GM10266 (cell line): ENCODE results near the gene UTS2R.

Experiments
- DNase-seq: peaks from one replicate; pipeline ENCODE4 v3.0.0; 2012; ENCODE audit errors: extremely low spot score
- TF ChIP-seq, protein P1 (sequence below): IDR thresholded peaks from 2 replicates; pipeline ENCODE4 v1.5.1; 2012; ENCODE audit warnings: mild to moderate bottlenecking, low read depth; ENCODE audit not compliant: control insufficient read depth, insufficient read depth; ENCODE audit errors: missing control alignments

The UTS2R gene

DNA sequence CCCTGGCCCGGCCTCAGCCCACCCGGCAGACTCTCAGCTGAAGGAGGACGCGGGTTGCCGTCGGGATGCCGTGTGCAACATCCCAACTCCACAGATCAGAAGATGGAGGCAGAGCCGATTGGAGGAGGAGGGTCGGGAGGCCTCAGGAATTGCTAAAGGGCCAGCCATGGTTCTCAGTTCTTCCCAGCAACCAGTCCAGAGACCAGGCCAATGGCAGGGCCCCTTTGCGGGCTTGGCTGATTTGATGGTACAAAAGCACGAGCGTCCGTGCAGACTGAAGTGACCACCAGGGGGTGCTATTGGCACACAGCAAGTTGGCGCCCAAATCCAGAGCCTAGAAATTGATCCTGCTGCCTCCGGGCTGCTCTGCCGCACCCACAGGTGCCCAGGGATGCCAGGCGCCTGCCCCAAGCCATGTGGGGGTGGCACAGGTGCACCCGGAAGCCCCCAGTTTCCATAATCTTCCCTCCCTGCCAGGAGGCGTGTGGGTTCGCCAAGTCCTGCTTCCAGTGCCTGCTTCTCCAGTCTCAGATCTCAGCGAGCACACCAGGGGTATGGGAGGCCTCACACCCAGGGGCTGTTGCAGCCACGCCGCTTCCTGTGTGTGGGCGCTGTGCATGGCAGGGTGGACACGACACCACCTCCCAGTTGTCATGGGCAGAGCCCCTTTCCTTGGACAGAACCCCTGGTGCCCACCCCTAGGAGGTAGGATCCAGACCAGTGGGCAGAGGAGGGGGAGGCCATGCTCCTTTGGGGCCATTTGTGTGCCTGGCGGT lies 19.7 kb upstream of the UTS2R start:
- peak; percentile 89 for DNase-seq
- TF ChIP-seq, protein P1, sequence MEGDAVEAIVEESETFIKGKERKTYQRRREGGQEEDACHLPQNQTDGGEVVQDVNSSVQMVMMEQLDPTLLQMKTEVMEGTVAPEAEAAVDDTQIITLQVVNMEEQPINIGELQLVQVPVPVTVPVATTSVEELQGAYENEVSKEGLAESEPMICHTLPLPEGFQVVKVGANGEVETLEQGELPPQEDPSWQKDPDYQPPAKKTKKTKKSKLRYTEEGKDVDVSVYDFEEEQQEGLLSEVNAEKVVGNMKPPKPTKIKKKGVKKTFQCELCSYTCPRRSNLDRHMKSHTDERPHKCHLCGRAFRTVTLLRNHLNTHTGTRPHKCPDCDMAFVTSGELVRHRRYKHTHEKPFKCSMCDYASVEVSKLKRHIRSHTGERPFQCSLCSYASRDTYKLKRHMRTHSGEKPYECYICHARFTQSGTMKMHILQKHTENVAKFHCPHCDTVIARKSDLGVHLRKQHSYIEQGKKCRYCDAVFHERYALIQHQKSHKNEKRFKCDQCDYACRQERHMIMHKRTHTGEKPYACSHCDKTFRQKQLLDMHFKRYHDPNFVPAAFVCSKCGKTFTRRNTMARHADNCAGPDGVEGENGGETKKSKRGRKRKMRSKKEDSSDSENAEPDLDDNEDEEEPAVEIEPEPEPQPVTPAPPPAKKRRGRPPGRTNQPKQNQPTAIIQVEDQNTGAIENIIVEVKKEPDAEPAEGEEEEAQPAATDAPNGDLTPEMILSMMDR: peak; percentile 92

DNA sequence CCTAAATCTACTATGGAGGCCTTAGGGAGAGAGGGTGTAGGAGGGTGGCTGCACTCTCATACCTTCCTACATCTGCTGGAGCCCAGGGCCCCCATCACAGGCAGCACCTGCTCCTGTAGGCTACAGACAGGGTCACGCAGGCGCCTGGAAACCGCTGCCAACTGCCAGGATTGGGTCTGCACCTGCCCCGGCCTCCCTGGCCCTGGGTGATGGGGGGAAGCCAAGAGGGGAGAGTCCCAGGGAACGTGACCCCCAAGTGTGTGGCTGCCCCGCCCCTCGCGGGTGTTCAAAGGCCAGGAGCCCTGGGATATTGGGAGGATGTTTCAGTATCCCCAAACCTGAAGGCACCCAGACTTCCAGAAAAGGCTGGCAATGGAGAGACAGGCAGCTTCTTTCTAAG lies 18.1 kb upstream of the UTS2R start:
- DNase-seq: no peak
- TF ChIP-seq, protein P1: no peak

DNA sequence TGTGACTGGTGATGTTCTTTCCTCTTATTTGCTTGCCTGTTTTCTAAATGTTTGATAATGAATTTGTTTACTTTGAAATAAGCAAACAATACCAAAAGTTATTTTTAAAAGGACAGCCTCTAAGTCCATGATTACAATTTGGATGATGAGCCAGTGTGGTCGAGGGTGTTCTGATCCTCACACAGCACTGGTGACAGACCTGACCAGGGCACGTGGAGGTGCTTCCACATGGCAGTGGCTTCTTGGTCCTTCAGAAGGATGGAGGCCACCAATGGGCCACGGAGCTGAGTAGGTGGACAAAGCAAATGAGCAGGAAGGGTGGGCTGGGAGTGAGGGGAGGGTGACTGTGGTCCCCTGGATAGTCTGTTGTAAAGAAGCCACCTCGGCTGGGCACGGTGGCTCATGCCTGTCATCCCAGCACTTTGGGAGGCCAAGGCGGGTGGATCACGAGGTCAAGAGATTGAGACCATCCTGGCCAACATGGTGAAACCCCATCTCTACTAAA lies 16.7 kb upstream of the UTS2R start:
- no peak for DNase-seq
- TF ChIP-seq, protein P1: no peak

DNA sequence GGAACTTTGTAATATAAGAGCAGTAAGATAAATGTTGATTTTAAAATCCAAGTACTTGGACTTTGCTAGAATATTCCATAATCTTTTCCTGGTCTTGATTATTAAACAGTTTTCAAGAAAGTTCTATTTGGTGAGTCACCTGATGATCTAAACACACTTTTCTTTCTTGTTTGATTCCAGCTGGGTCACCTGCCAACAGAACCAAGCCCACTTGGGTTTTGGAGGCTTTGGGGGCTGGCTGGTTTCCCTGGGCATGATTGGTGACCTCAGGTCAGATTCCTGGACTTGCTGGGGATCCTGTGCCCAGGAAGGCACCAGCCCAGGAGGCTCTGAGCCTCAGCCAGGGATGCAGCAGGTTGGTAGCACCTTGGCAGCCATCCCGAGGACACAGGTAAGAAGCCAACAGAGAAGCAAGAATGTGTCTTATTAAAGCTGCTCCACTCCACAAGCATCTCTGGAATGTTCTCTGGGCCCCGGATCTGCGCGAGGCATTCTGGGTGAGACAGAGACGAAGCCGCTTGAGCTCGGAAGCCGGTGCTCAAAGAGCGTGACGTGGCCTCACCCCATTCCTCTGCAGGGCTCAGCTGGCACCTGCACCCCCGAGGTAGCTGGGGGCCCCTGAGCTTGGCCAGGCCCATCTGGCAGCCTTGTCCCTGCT lies 15.7 kb upstream of the UTS2R start:
- TF ChIP-seq, protein P1: no peak
- no peak for DNase-seq

DNA sequence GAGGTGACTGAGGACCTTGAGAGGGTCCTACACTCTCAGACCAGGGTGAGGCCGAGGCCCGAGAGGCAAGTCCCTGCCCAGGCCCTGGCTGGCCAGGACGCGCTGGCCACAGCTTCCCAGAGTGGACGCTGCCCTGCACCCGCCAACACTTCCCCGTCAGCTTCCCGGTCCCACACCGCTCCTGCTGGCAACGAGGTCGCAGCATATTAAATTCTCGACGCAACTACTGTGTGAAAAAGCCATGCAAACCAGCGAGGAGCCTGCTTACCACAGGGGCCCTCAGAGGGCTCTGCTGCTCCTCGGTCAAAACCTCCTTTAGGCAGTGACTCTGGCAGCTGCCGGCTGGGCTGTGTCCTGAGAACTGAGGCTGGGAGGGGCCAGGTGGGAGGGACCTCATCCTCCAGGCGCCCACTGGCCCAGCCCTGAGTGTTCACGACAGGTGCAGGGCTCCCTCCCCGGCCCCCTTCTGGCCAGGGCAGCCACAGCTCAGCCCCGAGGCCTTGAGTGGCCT lies 14.7 kb upstream of the UTS2R start:
- TF ChIP-seq, protein P1: no peak
- DNase-seq: no peak

DNA sequence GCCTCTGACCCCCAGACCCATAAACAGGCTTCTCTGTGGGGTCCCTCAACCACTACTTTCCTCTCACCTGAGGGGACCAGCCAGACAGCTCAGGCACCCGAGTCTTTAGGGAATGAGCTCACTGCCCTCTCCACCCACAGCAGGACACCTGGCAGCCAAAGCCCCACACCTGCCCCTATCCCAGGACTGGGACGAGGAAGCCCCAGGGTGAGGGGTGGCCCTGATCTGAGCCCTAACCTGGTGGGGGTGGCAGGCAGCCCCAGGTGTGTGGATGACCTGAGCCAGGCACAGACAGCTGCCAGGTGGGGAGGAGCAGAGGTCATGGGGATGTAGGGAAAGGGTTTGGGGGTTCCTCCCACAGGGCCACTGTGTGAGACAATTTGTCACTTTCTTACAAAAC lies 14.2 kb upstream of the UTS2R start:
- TF ChIP-seq, protein P1: no peak
- DNase-seq: no peak
